Thymus (tissue), 11 donors: ENCODE results near the gene CD83. TPM values are rescaled to one million over a fixed set of nuclear protein-coding genes. Genes with fewer than 3 reads are reported as not detected.

Experiments used
- DNase-seq, 9 donors: peaks; one replicate each; pipeline ENCODE4 v3.0.0-alpha.2; 2013; ENCODE audit warnings: low spot score in 9 of 9, low read depth in 6 of 9, missing footprints in 1 of 9
- H3K27ac ChIP-seq, 2 donors: one replicate each; pipeline ENCODE4 v1.5.1; 2013; ENCODE audit warnings: control low read depth in 1 of 2, low read depth in 1 of 2, low read length in 1 of 2, mild to moderate bottlenecking in 1 of 2, moderate library complexity in 1 of 2
- H3K27me3 ChIP-seq, 2 donors: one replicate each; pipeline ENCODE4 v1.5.1; 2013; ENCODE audit warnings: low read length in 1 of 2; ENCODE audit not compliant: control insufficient read depth in 2 of 2, insufficient read depth in 1 of 2
- H3K36me3 ChIP-seq, 2 donors: one replicate each; pipeline ENCODE4 v1.5.1; 2013; ENCODE audit warnings: low read length in 1 of 2, mild to moderate bottlenecking in 1 of 2, moderate library complexity in 1 of 2; ENCODE audit not compliant: control insufficient read depth in 2 of 2, insufficient read depth in 2 of 2
- H3K4me1 ChIP-seq, 2 donors: one replicate each; pipeline ENCODE4 v1.5.1; 2013; ENCODE audit warnings: low read length in 2 of 2; ENCODE audit not compliant: control insufficient read depth in 2 of 2, insufficient read depth in 2 of 2
- H3K4me3 ChIP-seq, 2 donors: one replicate each; pipeline ENCODE4 v1.5.1; 2013; ENCODE audit warnings: low read length in 2 of 2, control low read depth in 1 of 2, mild to moderate bottlenecking in 1 of 2
- H3K9me3 ChIP-seq, 2 donors: one replicate each; pipeline ENCODE4 v1.5.1; 2013; ENCODE audit warnings: low read length in 1 of 2, mild to moderate bottlenecking in 1 of 2; ENCODE audit not compliant: control insufficient read depth in 2 of 2, insufficient read depth in 1 of 2
- WGBS: extraction: QIAGEN DNeasy Blood & Tissue Kit; methylation state at CpG from one replicate; pipeline ENCODE4 v1.1.7; 2013; 5-methylcytosine and 5-hydroxymethylcytosine counted together
- polyA plus RNA-seq: library from polyadenylated mRNA; stranded (reverse); fragments of 200-250 nt; gene quantifications from one replicate; pipeline ENCODE4 v1.2.3, GENCODE V29; 2013
- total RNA-seq: library from RNA; stranded (reverse); fragments of 120-200 nt; gene quantifications from one replicate; pipeline ENCODE4 v1.2.4, GENCODE V29; 2013
- donor health status: healthy.

Gene CD83
- total and polyA plus RNA-seq, 2 donors, result 21.6 to 50.9 TPM

DNA sequence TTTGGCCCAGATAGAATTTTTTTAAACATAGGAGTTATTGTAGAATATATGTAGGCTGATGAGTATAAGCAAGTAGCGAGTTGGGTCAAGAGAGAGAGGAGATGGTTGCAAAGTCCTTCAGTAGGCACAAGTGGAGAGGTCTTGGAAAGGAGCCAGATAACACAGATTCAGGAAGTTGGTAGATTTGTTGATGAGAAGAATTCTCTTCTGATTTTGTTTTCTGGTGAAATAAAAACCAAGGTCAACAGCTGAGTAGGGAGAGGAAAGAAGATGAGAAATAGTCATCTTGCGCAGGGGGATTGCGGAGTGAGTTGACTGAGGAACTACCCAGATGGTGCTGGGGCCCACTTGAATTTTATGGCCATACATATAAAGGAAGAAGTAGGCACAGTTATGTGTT is 17.4 kb upstream of the CD83 start:
- Histone ChIP-seq H3K36me3 (no peaks in the 10 kb centered on the region), H3K27me3 (no peaks in the 10 kb centered on the region), H3K4me3 (no peak overlapping the region), H3K9me3 (no peaks in the 10 kb centered on the region), H3K27ac (no peak overlapping the region), H3K4me1 (peaks cover 0 to 4% of the 10 kb centered on the region in 2 donors)
- DNase-seq, result no peak
- WGBS, result 76% methylated on average over 3 of the region's 3 CpGs

DNA sequence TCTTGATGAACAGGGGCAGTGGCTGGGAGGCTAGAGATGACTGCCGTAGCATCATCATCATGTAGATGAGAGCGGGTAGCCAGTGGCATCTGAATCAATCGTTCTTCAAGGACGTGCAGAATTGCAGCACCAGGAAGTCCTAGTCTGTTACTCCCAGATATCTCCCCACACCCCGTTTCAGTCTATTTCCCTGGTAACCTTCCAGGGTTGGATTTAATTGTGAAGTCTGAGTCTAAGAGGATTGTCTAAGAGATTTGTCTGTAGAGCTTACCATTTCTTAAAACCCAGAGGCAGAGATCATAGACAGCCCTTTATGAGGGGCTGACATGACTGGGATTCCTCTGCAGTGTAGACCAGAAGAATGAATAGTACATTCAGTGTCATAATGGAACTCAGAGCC is 16.6 kb upstream of the CD83 start:
- H3K27ac ChIP-seq, result no peak overlapping the region
- no peaks in the 10 kb centered on the region for H3K36me3 ChIP-seq
- H3K27me3 ChIP-seq, result no peaks in the 10 kb centered on the region
- H3K4me1 ChIP-seq, result peaks cover 0 to 1% of the 10 kb centered on the region in 2 donors
- WGBS, result 96% methylated on average over 5 of the region's 5 CpGs
- no peak for DNase-seq
- no peak overlapping the region for H3K4me3 ChIP-seq
- peaks cover 0 to 2% of the 10 kb centered on the region in 2 donors for H3K9me3 ChIP-seq

DNA sequence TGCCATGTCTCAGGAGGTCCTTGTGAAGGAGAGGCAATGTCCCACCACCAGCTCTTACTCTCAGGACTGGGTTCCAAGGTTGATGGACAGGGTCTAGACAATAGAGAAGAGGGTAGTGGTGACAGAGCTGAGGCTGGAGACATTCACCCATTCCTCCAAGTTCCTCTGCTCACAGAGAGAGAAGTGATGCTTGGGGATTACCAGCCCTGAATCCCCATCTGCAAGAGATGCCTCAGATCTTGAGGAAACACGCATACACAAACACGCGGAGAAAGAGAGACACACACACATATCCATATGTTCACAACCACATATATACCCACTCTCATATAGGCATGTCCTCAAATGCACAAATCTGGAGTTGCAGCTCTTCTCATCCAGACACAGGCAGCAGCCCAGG is 15.2 kb upstream of the CD83 start:
- Histone ChIP-seq H3K36me3 (no peaks in the 10 kb centered on the region), H3K9me3 (peaks cover 1 to 14% of the 10 kb centered on the region in 2 donors), H3K4me3 (no peak overlapping the region), H3K4me1 (no peaks in the 10 kb centered on the region), H3K27me3 (no peaks in the 10 kb centered on the region), H3K27ac (no peak overlapping the region)
- 97% methylated on average over 3 of the region's 3 CpGs for WGBS
- DNase-seq, result no peak

DNA sequence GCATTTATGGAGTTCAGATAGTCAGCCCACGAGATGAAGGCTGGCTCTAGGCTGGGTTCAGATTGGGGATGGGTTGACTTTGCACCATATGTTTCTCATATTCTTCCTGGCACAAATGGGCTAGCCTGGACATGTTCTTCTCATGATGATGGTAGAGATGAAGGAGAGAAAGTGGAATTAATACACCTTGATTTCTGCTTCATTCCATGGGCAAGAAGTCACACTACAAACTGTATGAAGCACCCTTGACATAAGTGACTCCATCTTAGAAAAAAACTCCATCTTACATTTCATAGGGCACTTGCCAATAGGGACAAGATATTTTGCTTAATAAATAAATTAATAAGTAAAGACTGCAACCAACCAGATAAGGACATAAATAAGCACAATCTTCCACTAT is 12.0 kb upstream of the CD83 start:
- DNase-seq, result no peak
- H3K27ac ChIP-seq, result no peak overlapping the region
- H3K27me3 ChIP-seq, result no peaks in the 10 kb centered on the region
- peaks cover 1 to 15% of the 10 kb centered on the region in 2 donors for H3K9me3 ChIP-seq
- H3K4me3 ChIP-seq, result no peak overlapping the region
- 97% methylated on average over 1 of the region's 1 CpG for WGBS
- no peaks in the 10 kb centered on the region for H3K36me3 ChIP-seq
- H3K4me1 ChIP-seq, result peaks cover 0 to 15% of the 10 kb centered on the region in 2 donors

DNA sequence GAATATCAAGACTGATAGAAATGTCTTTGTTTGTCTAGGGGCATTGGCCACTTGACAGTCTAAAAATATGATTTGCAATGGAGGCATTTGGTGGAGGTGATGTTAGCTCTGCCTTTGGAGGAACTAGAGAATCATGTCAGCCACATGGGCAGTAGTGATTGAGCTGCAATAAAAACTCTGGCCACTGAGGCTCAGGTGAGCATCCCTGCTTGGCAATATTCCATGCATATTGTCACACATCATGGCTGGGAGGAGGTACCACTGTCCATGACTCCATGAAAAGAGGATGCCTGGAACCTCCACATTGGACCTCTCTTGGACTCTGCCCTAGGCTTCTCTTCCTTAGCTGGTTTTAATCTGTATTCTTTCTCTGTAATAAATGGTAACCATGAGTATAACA is 10.6 kb upstream of the CD83 start:
- Histone ChIP-seq H3K27ac (no peak overlapping the region), H3K4me3 (no peak overlapping the region), H3K27me3 (no peaks in the 10 kb centered on the region), H3K36me3 (no peaks in the 10 kb centered on the region), H3K4me1 (peaks cover 0 to 15% of the 10 kb centered on the region in 2 donors), H3K9me3 (peaks cover 1 to 15% of the 10 kb centered on the region in 2 donors)
- DNase-seq, result no peak

DNA sequence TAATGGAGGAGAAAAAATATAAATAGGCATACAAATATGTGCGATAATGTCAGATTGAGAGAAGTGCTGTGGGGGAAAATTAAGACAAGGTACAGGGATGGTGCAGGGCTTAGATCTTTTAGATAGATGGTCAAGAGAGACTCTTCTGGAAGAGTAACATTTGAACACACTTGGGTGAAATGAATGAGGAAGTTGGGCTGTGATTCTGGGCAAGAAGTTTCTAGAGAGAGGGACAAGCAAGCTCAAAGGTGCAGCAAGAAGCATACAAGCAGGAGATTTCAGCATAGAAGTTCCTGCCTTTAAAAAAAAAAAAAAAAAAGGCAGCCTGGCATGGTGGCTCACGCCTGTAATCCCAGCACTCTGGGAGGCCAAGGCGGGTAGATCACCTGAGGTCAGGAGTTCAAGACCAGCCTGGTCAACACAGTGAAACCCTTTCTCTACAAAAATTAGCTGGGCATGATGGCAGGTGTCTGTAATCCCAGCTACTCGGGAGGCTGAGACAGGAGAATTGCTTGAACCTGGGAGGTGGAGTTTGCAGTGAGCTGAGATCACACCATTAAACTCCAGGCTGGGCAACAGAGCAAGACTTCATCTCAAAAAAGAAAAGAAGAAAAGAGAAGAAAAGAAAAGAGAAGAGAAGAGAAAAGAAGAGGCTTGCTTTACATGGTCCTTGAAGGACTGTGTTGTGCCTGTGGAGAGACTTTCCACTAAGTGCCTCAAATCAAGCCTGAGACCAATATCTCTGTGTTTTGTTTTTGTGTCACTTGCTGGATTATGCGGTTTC is 9.7 kb upstream of the CD83 start:
- DNase-seq, result no peak
- Histone ChIP-seq H3K36me3 (no peaks in the 10 kb centered on the region), H3K4me1 (peaks cover 0 to 15% of the 10 kb centered on the region in 2 donors), H3K9me3 (peaks cover 1 to 15% of the 10 kb centered on the region in 2 donors), H3K27ac (peak overlapping the region in 1 of 2 donors; percentile 34), H3K4me3 (no peak overlapping the region), H3K27me3 (no peaks in the 10 kb centered on the region)
- 97% methylated on average over 5 of the region's 5 CpGs for WGBS

DNA sequence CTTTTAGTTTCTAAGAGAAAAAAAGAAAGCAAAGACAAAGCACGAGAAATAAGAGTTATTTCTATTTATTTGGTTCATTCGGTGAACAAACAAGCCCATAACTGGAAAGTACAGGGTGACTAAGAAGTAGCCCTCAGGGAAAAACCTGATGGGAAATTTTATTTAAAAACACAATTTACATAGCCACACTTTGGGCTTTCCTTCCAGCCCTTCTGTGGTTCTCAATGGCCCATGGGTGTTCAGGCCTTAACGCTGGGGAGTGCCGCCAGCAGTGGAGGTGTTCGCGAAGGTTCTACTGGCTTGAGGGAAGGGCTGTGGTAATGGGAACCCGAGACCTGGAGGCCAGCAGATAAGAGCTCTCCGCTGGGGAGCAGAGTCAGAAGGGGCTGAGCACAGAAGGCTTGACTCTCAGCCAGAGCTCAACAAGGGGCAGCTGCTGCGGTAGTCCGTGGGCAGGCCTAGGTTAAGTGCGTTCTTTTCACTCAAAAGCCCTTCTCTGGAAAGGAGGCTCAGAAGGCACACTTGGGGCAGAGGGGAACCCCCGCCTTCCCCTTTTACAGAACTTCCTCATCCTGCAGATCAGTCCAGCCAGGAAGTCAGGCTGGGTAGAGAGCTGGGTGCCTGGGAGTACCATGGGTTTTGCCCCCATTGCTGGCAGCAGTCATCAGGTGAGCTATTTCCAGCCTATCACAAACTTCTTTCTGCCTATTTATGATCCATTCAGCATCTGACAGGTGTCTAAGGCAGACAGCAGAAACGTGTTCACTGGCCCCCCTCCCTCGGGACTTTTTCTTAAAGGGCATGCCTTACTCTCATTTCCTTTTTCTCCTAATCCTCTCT is 8.8 kb upstream of the CD83 start:
- Histone ChIP-seq H3K27me3 (no peaks in the 10 kb centered on the region), H3K4me1 (peaks cover 0 to 15% of the 10 kb centered on the region in 2 donors), H3K4me3 (no peak overlapping the region), H3K9me3 (peaks cover 1 to 15% of the 10 kb centered on the region in 2 donors), H3K27ac (peak overlapping the region; percentile 27 to 69), H3K36me3 (no peaks in the 10 kb centered on the region)
- 34% methylated on average over 14 of the region's 14 CpGs for WGBS
- DNase-seq, result peak in 1 of 9 donors; percentile 46

DNA sequence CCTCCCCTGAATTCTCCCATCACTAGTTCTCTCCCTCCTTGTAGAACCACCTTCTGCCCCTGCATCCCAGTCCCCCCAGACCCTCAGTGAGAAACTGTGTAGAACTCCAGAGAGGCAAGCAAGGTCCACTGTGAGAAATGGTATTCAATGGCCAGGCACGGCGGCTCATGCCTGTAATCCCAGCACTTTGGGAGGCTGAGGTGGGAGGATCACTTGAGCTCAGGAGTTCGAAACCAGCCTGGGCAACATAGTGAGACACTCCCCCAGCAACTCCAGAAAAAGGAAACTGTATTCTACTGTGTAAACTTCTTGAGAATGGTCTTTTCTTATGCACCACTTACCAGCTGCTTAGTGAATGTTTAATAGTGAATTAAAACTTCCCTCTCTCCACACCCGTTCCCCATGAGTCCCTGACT is 8.2 kb upstream of the CD83 start:
- Histone ChIP-seq H3K4me3 (no peak overlapping the region), H3K9me3 (peaks cover 1 to 15% of the 10 kb centered on the region in 2 donors), H3K36me3 (no peaks in the 10 kb centered on the region), H3K27me3 (no peaks in the 10 kb centered on the region), H3K4me1 (peaks cover 0 to 15% of the 10 kb centered on the region in 2 donors), H3K27ac (peak overlapping the region in 1 of 2 donors; percentile 28)
- no peak for DNase-seq
- WGBS, result 94% methylated on average over 4 of the region's 4 CpGs
